SK-N-SH treated with all-trans-retinoic acid at 6 μM for 48 hours (cell line): ENCODE measurements around the gene HS6ST3.

Experiments
- ATAC-seq: fragments of 200-7000 bp; cut with Tn5 transposase; 3 replicates; pipeline ENCODE4 v1.9.1; 2020; ENCODE audit warnings: mild to moderate bottlenecking, moderate library complexity
- ARNTL ChIP-seq: fragments of 450-650 bp; formaldehyde crosslinking; IDR thresholded peaks from 2 replicates; pipeline ENCODE4 v1.5.0; 2020; ENCODE audit warnings: low read depth, mild to moderate bottlenecking, moderate library complexity, borderline replicate concordance
- BACH2 ChIP-seq: fragments of 250-450 bp; sonication (Bioruptor Pico); IDR thresholded peaks from 2 replicates; pipeline ENCODE4 v1.9.0; 2021; ENCODE audit warnings: mild to moderate bottlenecking, borderline replicate concordance
- CREB5 ChIP-seq: fragments of 250-450 bp; sonication (Bioruptor Pico); IDR thresholded peaks from 2 replicates; pipeline ENCODE4 v1.5.1; 2020; ENCODE audit warnings: low read depth, mild to moderate bottlenecking, moderate library complexity
- CSDC2 ChIP-seq: fragments of 250-450 bp; sonication (Bioruptor Pico); IDR thresholded peaks from 2 replicates; pipeline ENCODE4 v1.5.0; 2020; ENCODE audit warnings: mild to moderate bottlenecking, moderate library complexity
- CSRNP3 ChIP-seq: fragments of 250-450 bp; sonication (Bioruptor Pico); IDR thresholded peaks from 2 replicates; pipeline ENCODE4 v1.5.1; 2021; ENCODE audit warnings: mild to moderate bottlenecking, moderate library complexity
- ESRRG ChIP-seq: fragments of 250-450 bp; sonication (Bioruptor Pico); IDR thresholded peaks from 2 replicates; pipeline ENCODE4 v1.6.1; 2021; ENCODE audit warnings: mild to moderate bottlenecking
- GLIS3 ChIP-seq: fragments of 250-450 bp; sonication (Bioruptor Pico); IDR thresholded peaks from 2 replicates; pipeline ENCODE4 v1.5.0; 2020; ENCODE audit warnings: mild to moderate bottlenecking, moderate library complexity
- ISL1 ChIP-seq: fragments of 250-450 bp; sonication (Bioruptor Pico); IDR thresholded peaks from 2 replicates; pipeline ENCODE4 v2.1.2; 2022; ENCODE audit warnings: mild to moderate bottlenecking, moderate library complexity
- OSR1 ChIP-seq: fragments of 250-450 bp; sonication (Bioruptor Pico); IDR thresholded peaks from 2 replicates; pipeline ENCODE4 v1.8.0; 2022; ENCODE audit warnings: moderate library complexity, mild to moderate bottlenecking, inconsistent platforms
- PATZ1 ChIP-seq: fragments of 250-450 bp; sonication (Bioruptor Pico); IDR thresholded peaks from 2 replicates; pipeline ENCODE4 v1.8.0; 2020; ENCODE audit warnings: mild to moderate bottlenecking, moderate library complexity, borderline replicate concordance
- PPARA ChIP-seq: fragments of 250-450 bp; sonication (Bioruptor Pico); IDR thresholded peaks from 2 replicates; pipeline ENCODE4 v1.5.0; 2020; ENCODE audit warnings: mild to moderate bottlenecking, borderline replicate concordance
- RARB ChIP-seq: fragments of 250-450 bp; sonication (Bioruptor Pico); IDR thresholded peaks from 2 replicates; pipeline ENCODE4 v1.8.0; 2021; ENCODE audit warnings: mild to moderate bottlenecking, moderate library complexity
- SNAI2 ChIP-seq: fragments of 250-450 bp; sonication (Bioruptor Pico); IDR thresholded peaks from 2 replicates; pipeline ENCODE4 v1.5.0; 2020; ENCODE audit warnings: mild to moderate bottlenecking, moderate library complexity
- TCF4 ChIP-seq: fragments of 250-450 bp; sonication (Bioruptor Pico); IDR thresholded peaks from 2 replicates; pipeline ENCODE4 v1.8.0; 2021; ENCODE audit warnings: mild to moderate bottlenecking, moderate library complexity, borderline replicate concordance
- TOX ChIP-seq: fragments of 250-450 bp; sonication (Bioruptor Pico); IDR thresholded peaks from 2 replicates; pipeline ENCODE4 v1.8.0; 2021; ENCODE audit warnings: mild to moderate bottlenecking, moderate library complexity, borderline replicate concordance
- TSHZ2 ChIP-seq: fragments of 250-450 bp; sonication (Bioruptor Pico); IDR thresholded peaks from 2 replicates; pipeline ENCODE4 v1.5.0; 2020; ENCODE audit warnings: mild to moderate bottlenecking, moderate library complexity
- ZC3H10 ChIP-seq: fragments of 250-450 bp; sonication (Bioruptor Pico); IDR thresholded peaks from 2 replicates; pipeline ENCODE4 v1.5.1; 2021; ENCODE audit warnings: mild to moderate bottlenecking, moderate library complexity
- ZFP3 ChIP-seq: fragments of 250-450 bp; sonication (Bioruptor Pico); IDR thresholded peaks from 2 replicates; pipeline ENCODE4 v1.5.0; 2020; ENCODE audit warnings: mild to moderate bottlenecking, moderate library complexity
- ZFP30 ChIP-seq: fragments of 450-650 bp; formaldehyde crosslinking; IDR thresholded peaks from 2 replicates; pipeline ENCODE4 v1.5.0; 2022; ENCODE audit warnings: mild to moderate bottlenecking, moderate library complexity
- ZNF565 ChIP-seq: fragments of 450-650 bp; formaldehyde crosslinking; conservative IDR thresholded peaks from 2 replicates; pipeline ENCODE4 v1.5.0; 2020; ENCODE audit warnings: low read depth, mild to moderate bottlenecking, moderate library complexity
- ZNF70 ChIP-seq: fragments of 450-650 bp; formaldehyde crosslinking; IDR thresholded peaks from 2 replicates; pipeline ENCODE4 v1.5.0; 2020; ENCODE audit warnings: mild to moderate bottlenecking, moderate library complexity
- ZNF8 ChIP-seq: fragments of 450-650 bp; formaldehyde crosslinking; IDR thresholded peaks from 2 replicates; pipeline ENCODE4 v1.5.0; 2020; ENCODE audit warnings: mild to moderate bottlenecking, moderate library complexity

HS6ST3 gene

GRCh38 chr13:96615252-96615651, 525.3 kb downstream of the HS6ST3 start:
- TF ChIP-seq PATZ1 (CRISPR knock-in tag) (no peak), RARB (CRISPR knock-in tag) (no peak), TOX (no peak), ZNF70 (CRISPR knock-in tag) (no peak)
- no peak for ATAC-seq

GRCh38 chr13:96617528-96617927, 527.6 kb downstream of the HS6ST3 start:
- TF ChIP-seq SNAI2 (CRISPR knock-in tag) (no peak), TSHZ2 (CRISPR knock-in tag) (no peak), PATZ1 (CRISPR knock-in tag) (no peak), TOX (no peak), ZFP30 (CRISPR knock-in tag) (no peak), ZFP3 (no peak), ZC3H10 (CRISPR knock-in tag) (no peak), ISL1 (CRISPR knock-in tag) (no peak), PPARA (no peak), TCF4 (no peak), CSRNP3 (CRISPR knock-in tag) (no peak), ESRRG (CRISPR knock-in tag) (no peak), RARB (CRISPR knock-in tag) (no peak), ZNF70 (CRISPR knock-in tag) (no peak), BACH2 (CRISPR knock-in tag) (no peak), CREB5 (no peak), GLIS3 (CRISPR knock-in tag) (no peak), CSDC2 (CRISPR knock-in tag) (no peak)

GRCh38 chr13:96621634-96622183, 531.8 kb downstream of the HS6ST3 start:
- ATAC-seq: no peak
- no peak for TF ChIP-seq TOX
- TF ChIP-seq ARNTL (CRISPR knock-in tag): no peak
- TF ChIP-seq RARB (CRISPR knock-in tag): no peak
- TF ChIP-seq ZNF565: no peak
- no peak for TF ChIP-seq ZFP30 (CRISPR knock-in tag)
- TF ChIP-seq CREB5: no peak
- TF ChIP-seq BACH2 (CRISPR knock-in tag): no peak
- TF ChIP-seq ZC3H10 (CRISPR knock-in tag): no peak
- TF ChIP-seq GLIS3 (CRISPR knock-in tag): no peak
- no peak for TF ChIP-seq ZNF8 (CRISPR knock-in tag)
- no peak for TF ChIP-seq PPARA
- TF ChIP-seq TSHZ2 (CRISPR knock-in tag): no peak
- TF ChIP-seq CSRNP3 (CRISPR knock-in tag): no peak
- no peak for TF ChIP-seq ZFP3
- no peak for TF ChIP-seq OSR1 (CRISPR knock-in tag)
- no peak for TF ChIP-seq CSDC2 (CRISPR knock-in tag)
- no peak for TF ChIP-seq ESRRG (CRISPR knock-in tag)
- TF ChIP-seq, all 23 proteins: peak for 0

More at GRCh38 chr13:96617528-96617927, 527.6 kb downstream of the HS6ST3 start:
- no peak for ATAC-seq
